HG03460 (cell line): ENCODE data around the gene LRRC3B.
"Not testable (repeated sequence)": the region's sequence is repeated elsewhere in the genome, so short reads cannot be mapped to it uniquely, and the experiment has no call there.

Source experiments
- ATAC-seq: cut with Tn5 transposase; IDR thresholded peaks from one replicate; pipeline ENCODE4 v1.9.1; 2021; ENCODE audit not compliant: unreplicated experiment

Gene LRRC3B, protein sequence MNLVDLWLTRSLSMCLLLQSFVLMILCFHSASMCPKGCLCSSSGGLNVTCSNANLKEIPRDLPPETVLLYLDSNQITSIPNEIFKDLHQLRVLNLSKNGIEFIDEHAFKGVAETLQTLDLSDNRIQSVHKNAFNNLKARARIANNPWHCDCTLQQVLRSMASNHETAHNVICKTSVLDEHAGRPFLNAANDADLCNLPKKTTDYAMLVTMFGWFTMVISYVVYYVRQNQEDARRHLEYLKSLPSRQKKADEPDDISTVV

DNA sequence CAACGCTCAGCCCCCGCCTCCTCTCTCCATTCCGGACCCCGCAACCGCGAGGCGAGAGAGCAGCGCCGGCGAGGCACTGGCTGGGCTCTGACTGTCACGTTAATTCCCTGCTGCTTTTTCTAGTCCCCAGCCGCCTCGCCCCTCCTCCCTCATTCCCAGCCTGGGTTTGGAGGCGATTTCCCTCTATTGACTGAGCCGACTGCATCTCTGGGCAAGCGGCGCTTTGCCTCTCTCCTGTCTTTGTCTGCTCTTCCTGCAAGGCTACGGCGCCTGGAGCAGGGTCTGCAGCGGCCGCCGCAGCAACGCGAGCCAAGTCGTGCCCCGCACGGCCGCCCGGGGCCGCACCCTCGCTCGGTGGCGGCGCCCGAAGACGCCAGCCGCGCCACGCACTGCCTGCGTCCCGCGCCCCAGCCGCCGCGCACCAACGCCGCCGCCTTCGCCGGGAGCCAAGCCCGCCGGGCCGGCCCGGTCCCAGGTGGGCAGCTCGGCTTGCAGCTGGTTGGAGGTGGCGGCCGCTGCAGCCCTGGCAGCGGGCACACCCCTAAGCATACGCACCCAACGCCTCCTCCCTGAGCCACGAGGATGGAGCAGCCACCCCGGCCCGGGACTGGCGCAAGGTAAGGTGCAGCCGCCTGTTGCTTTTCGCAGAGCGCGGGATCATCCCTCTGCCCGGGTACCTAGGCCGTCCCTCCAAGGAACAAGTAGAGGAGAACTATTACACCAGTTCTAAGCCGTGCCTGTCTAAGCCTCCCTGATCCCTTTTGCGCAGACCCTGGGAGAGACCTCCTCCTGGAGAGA lies at the start of gene LRRC3B:
Gene LRRC3B (plus strand): TSS at position 152 of the 798 bp plus-strand sequence. CDS start 86,901 bp downstream, outside the sequence.
- ATAC-seq = no peak

DNA sequence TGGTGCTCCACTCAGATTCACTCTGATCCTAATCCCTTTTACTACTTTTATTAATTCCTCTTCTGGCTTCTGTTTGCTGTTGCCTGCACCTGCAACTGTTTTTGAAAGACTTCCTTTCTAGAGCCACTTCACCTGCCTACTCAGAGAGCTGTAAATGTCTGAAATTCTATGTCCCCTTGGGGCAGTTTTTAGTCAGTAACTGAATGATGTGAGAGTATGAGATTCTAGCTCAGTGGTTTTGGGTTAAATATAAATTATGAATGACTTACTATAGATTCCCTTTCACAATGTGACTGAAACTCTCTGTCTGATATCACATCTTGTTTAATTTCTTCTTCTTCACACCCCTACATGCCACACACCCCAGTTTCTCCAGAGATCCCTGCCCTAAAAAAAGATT lies 47.8 kb upstream of the LRRC3B start:
- no peak for ATAC-seq

DNA sequence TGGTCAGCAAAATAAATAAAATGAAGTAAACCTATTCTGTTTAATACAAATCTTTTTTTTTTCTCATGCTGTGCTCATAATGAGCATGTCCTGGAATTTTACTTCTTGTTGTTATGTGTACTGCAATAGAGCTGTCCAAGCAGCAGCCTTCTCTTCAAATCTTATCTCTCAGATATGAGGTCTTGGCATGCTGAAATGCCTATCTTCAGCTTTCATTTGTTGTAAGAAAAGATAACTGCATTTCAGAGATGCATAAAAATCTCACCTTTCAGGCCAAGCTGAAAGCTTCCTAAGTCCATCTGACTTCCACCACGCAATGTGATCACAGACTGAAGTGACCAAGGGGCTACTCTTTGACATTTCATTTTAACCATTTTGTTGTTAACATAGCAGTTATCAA lies 43.5 kb upstream of the LRRC3B start:
- no peak for ATAC-seq

DNA sequence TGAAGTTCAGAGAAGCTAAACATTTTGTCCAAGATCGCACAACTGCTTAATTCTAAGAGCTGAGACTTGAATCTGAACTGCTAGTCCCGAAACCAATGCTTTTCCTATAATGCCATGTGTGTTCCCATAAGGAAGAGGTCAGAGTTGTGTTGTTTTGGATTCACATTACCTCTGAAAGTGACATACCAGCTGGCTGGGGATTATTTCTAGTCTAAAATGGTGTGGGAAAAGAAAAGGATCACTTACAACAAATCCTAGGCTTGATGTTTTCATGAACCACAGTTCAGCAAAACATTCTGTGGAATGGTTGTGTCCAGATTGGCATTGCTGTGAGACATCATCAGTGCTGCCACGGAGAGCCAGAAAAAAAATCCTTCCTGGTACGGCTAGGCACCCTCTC lies 35.0 kb upstream of the LRRC3B start:
- ATAC-seq = no peak

DNA sequence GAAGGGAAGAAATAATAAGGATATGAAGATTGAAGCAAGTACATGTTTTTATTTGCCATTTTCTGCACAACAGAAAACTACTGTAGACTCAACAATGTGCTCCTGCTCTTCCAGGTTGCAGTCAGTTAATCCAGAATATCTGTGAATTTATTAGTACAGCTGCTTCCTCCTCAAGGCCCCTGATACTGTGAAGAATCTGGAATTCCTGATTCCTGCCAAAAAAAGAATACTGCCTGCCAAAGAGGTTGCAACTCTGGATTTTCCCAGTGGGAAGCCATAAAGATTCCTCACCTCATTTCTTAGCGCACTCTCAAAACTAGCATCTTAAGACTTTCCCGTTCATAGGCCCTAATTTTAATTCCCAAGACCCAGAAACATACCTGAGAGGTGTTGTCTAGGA lies 33.6 kb upstream of the LRRC3B start:
- ATAC-seq = no peak

DNA sequence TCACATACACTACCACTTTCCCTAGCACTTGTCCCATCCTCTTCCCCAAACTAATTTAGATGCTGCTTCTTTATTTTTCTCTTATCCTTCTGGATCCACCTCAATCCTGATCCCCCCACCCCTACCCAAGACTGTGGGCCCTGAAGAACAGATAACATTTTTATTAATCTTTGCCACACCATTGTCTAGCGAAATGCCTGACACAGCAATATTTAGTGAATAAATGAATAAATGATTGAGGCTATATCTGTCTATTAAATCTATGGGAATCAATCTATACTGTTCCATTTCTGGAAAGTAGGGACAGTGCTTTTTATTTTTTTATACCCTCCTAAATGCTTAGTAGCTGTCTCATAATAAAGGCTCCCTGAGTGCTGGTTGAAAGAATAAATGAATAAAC lies 32.9 kb upstream of the LRRC3B start:
- no peak for ATAC-seq

DNA sequence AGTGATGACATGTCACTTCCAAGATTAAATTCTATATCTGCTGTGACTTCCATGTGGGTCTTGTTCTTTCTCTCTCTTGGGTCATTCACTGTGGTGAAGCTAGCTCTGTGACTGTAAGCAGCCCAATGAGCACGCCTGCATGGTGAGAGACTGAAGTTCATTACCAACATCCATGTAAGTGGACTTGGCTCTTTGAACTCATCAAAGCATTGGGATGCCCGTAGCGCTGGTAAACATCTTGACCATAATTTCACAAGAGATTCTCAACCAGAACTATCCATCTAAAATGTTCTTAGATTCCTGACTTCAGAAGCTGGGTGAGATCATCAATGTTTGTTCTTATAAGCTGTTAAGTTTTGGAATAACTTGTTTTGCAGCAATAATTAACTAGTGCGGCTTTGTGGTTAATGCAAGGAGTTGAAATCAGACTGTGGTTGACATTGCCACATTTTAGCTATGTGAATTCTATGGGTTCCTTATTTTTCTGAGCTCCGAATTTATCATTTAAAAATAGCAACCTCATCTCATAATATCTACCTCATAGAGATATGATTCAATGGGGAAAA lies 31.6 kb upstream of the LRRC3B start:
- ATAC-seq = no peak

DNA sequence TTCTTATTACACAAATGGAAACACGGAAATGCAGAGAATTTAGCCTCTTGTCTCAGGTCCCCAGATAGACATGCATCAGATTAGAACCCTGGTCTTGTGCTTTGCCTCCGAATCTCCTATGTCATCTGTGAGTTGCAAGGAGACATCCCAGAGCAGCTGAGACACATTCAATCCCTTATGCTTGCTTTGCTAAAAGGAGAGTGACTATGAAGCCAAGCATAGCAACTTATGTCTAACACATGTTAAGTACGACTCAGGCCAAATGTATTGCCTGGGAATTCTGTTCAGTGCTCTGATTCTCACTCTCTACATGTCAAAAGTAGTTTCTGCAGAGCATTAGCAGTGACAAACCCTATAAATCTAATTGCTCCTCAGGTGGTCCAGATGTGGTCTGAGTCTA lies 30.6 kb upstream of the LRRC3B start:
- no peak for ATAC-seq

DNA sequence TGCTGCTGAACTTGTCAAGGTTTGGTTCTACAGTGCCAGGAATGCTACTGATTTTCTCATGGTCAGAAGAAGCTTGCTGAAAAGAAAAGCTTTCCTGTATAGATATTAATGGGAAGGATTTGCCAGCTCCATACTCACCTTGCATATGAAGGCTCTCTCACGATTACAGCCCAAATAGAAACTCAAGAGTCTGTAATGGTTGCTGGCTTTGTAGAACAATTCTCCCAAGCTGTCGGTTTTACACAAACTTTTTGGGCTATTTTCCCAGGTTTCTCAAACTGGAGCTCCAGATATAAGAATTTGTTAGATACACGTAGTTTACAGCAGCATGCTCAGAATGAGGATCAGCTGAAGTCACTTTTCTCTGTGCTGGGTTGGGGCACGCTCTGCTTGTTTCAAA lies 30.1 kb upstream of the LRRC3B start:
- no peak for ATAC-seq

DNA sequence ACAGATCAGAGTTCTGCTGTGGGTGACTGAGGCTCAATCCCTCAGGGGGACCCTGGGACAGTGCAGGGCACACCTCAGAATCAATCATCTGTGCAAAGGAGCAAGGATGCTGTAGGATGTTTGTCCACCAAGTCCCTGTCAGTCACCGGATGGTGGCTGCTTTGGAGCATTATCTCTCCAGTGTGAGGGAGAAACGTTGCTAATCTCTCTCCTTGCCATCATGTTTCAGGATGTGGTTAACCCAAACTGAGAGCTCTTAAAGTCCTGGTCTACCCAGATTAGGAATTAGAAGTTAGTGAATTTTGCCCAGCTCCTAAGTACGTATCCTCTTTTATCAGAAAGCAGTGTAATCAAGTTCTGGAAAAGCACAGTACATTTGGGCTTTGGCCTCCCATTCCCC lies 26.2 kb upstream of the LRRC3B start:
- ATAC-seq = no peak

DNA sequence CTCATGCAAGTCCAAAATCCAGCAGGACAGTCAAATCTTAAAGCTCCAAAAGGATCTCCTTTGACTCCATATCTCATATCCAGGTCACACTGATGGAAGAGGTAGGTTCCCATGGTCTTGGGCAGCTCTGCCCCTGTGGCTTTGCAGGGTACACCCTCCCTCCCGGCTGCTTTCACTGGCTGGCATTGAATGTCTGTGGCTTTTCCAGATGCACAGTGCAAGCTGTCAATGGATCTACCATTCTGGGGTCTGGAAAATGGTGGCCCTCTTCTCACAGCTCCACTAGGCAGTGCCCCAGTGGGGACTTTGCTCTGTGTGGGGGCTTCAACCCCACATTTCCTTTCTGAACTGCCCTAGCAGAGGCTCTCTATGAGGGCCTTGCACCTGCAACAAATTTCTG lies 19.3 kb upstream of the LRRC3B start:
- not testable (repeated sequence) for ATAC-seq

DNA sequence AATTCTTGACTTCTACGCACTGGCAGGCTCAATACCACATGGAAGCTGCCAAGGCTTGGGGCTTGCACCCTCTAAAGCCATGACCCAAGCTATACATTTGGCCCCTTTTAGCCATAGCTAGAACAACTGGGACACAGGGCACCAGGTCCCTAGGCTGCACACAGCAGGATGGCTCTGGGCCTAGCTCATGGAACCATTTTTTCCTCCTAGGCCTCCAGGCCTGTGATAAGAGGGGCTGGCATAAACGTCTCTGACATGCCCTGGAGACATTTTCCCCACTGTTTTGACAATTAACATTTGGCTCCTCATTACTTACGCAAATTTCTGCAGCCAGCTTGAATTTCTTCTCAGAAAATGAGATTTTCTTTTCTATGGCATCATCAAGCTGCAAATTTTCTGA lies 18.8 kb upstream of the LRRC3B start:
- not testable (repeated sequence) for ATAC-seq

DNA sequence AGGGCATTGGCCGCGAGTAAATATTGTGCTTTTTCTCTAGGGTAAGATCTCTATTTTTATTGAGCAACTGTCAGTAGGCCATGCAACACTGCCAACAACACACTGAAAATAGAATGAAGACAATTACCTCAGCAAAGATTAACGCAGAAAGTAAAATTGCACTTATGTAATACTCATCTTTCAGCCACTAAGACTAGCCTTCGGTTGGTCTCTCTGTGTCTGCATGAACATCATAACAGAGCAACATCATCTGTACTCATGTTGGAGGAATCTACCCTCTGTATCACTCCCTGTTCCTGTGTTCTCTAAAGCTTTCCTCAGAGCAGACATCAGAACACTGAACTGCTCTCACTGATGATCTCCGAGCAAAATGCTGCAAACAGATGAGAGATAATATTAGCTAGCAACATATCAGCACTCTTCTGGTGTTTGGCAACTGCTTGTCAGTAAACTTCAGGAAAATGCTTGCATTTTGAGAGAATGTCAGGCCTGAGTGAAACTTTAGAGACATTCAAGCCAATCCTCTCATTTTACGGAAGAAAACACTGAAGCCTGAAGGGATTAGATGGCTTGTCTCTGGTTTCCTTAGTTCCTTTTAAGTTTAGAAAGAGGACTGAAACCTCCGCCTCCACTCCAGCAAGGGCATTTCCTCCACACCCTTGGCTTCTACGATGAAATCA lies 8.4 kb upstream of the LRRC3B start:
- ATAC-seq = no peak

DNA sequence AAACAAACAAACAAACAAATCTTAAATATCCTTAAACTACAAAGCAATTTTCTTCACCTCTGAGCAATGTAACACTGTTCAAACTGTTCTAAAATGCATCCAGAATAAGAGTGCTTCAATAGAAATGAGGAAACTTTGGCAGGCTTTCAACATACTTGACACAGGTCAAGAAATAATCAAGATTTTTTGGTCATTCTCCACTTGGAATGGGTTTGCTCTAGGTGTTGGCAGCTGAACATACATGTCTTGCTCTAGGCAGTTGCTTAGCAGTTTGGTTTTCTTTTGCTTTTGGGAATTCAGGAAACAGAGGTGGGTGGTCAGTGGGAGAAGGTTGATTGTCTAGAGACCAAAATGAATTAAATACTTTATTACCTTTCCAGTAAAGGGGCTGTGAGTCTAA lies 1.4 kb upstream of the LRRC3B start:
- no peak for ATAC-seq

DNA sequence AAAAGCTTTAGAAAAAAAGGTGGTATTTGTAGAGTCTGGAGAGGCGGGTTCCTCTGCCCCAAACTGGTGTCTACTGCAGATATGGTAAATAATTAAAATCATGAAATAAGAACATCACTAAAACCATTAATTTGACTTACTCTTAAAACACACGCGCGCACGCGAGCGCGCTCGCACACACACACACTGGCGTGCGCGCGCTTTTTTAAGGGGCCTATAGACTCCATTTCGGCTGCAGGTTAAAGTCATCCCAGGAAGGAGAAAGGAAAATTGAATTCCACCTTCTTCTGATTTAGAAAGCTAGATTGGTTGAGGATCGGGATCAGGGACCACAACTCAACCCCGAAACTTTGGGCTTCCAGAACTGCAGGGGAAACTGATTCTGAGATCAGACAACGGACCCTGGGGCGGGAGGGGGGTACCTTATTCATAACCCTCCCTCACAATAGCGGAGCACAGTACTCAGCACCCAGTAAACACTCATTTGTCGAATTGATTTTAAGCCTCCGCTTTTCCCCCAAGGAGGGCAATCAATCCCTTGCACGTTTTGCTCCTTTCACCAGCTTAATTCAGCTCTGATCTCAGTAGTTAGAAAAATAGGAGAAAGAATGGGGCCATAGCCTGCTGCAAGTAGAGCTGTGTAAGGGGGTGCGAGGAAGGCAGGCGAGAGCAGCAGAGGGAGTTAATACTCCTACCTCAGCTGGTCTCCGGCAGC lies 509 bp upstream of the LRRC3B start:
- ATAC-seq = no peak

DNA sequence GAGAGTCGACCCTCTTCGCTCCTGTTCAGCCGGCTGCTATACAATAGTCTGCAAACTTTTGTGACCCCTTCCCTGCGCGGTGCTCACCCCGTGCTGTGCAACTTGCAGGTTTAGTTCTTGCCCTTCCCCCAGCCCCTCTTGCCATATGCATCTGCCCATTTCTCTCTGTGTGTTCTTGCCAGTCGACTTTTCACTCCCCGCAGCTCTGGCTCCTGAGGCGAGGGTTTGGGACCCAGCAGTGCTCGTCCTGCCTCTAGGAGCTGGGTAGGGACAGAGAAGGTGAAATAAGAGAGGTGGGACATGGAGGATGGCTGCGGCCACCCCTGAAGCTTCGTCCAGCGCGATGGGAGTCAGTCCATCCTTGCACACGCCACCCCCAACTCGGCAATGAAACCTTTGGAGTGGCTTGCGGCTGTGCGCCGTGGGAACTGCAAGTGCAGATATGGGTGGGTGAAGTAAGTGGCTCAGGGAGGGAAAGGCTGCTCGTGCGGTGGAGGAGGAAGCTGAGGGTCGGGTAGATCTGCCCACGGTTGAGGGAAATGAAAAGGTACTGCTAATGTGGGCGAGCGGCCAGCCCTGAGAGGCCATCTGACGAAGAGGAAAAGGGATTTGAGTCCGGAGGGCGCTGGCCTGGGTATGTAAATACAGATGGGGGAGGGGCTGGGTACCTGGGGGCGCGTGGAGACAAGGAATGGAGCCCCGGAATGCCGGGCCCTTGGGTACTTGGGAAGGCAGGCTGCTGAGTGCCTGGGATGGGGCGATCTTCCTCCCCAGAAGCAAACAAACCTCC lies 1.0 kb downstream of the LRRC3B start:
- ATAC-seq = no peak

DNA sequence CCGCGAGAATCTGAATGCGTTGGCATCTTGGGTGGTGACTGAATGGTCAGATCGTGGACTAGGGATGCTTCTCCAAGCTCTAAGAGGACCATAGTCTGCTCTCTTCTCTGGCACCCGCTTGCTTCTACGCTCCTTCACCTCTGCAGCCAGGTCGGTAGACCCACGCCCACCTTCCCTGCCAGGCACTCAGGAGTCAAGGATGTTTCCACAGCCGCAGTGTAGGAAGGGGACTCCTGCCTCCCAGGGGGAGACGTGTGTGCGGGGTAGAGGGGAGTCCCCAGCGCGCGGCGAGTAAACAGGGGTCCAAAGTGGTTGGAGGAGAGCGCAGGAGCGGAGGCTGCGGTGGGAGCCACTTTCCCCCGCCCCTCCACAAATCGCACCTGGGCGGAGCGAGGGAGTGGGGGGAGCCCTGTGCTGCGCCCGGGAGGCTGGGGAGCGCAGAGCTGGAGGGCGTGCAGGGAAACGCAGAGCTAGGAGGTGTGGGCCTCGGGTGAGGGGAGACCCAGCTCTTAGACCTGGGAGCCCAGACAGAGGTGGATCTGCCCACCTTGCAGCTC lies 1.7 kb downstream of the LRRC3B start:
- ATAC-seq = no peak

DNA sequence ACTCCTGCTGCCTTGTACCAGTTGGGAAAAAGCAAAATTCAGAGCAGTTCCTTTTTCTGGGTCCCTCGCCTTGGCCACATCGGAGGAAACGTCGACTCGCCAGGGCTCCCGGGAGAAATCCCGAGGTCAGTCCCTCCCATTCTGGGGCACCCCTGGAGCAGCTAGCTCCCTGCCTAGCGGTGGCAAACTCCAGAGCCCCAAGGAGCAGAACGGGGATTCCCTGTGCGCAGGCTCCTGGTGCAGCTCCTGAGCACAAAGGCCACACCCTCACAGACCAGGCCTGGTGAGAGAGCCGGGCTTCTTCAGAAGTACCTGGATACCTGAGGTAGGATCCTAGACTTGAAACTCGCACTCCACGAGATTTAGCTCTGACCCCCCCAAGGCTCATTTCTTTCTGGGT lies 2.6 kb downstream of the LRRC3B start:
- ATAC-seq = no peak

DNA sequence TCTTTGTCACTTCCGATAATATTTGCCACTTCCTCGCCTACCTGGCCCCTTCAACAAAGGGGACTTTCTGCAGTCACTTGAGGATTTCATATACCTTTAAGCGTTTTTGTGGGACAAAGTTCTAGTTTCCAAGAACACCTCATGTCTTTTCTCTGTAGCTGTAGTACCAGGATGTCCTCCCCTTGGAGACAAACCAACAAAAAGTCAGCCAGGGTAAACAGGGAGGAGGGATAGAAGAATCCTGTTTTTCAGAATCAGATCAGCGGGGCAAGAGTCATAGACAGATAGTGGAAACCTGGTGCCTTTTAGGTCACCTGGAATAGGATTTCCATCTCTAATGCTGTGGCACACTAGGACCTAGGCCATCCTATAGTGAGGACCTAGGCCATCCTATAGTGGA lies 4.5 kb downstream of the LRRC3B start:
- no peak for ATAC-seq

DNA sequence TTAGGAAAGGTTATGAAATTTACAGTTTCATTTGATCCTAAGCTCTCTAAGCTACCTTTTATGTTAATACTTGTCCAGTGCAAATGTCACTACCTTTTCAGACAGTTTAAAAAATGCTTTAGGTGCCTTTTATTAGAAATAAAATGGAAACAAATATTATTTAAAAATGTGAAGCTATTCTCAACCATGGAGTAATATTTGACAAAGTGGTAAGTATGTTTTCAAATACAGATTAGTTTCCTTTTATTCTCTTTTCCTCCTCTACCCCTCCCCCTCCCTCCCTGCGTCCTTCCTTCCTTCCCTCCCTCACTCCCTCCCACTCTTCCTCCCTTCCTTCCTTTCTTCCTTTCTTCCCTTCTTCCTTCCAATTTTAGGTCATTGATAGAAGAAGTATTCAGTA lies 6.3 kb downstream of the LRRC3B start:
- ATAC-seq = no peak
